Measurements from ENCODE around the gene CRIP1.

The CRIP1 gene

DNA sequence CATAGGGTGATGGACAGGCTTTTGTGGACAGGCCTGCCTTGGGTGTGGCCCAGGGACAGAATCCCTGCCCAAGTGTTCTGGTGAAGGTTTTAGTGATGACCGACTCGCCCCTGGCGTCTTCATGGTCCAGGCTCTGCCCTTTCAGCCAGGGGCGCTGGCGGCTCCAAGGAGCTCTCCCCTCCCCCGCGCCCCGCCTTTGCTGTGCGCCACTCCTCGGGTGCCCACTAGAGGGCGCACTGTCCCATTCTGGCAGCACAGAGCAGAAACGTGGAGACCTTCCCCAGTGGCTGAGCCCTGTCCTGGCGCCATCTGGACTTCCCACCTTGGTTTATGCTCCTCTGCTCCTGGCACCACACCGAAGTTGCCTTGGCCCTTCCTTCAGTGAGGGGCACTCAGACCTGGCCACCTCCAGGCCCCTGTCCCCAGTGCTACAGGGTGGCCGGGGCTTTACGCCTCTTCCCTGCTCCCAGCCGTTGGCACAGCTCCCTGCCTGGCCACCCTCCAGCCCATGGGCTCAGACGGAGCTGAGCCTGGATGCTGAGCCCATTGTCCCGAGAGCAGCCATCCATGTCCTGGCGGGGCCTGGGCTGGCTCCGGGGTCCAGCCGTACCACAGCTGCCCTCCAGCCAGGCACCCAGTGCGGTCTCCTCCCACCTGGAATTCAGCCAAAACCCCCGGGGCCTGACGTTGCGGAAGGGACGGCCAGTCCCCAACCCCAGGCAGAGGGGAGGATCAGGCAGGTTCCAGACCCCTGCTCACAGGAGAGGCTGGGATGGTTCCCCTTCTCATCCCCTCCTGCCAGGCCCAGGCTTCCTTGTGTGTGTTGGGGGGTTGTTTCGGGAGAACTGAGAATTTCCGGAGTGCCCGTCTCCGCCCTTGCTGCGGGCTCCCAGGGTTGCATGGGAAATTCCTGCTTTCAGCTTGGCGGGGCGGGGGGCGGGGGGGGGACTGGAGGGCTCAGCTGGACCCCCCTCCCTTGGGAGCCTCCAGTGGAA, 5.6 kb upstream of the CRIP1 start:
- ATAC-seq (peak; percentile 68), DNase-seq (ENCODE audit: low spot score in 2 of 2) (peak; percentile 98)

DNA sequence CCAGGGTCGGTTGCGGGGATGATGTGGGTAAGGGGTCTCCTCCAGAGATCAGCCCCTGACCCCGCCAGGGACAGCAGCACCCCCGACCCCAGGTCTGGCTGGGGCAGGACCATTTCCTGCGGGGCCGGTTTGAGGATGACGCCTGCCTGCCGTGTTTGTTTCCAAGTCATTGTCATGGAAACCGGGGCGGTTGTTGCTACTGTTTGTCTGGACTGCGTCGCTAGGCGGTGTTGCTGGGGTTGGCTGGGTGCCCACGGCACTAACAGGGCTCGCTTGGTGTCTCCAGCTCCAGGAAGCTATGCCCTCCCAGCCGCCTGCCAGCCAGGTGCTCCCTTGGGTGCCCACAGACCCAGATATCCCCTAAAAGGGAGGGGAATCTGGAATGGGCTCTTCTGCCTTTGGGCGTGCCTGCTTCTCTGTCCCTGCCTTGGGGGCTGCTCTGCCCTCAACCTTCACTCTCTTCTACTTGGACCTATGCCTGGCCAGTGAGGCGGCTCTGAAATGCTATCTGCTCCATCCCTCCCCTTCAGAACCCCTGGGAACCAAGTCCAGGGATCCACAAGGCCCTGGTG, 4.7 kb upstream of the CRIP1 start:
- no peaks in the 10 kb centered on the region for H3K9me3 Mint-ChIP-seq
- H3K27ac Mint-ChIP-seq, result peak overlapping the region; percentile 100
- H3K4me3 Mint-ChIP-seq, result peak overlapping the region; percentile 73
- peak; percentile 82 for ATAC-seq
- H3K36me3 Mint-ChIP-seq, result peaks cover 34% of the 10 kb centered on the region
- peaks cover 57% of the 10 kb centered on the region for H3K4me1 Mint-ChIP-seq
- DNase-seq (ENCODE audit: low spot score in 2 of 2), result peak; percentile 78 to 93

More for the DNA sequence above, 5.6 kb upstream of the CRIP1 start:
- peak overlapping the region; percentile 100 for H3K27ac Mint-ChIP-seq
- peaks cover 34% of the 10 kb centered on the region for H3K36me3 Mint-ChIP-seq
- H3K4me1 Mint-ChIP-seq, result peaks cover 56% of the 10 kb centered on the region
- no peaks in the 10 kb centered on the region for H3K9me3 Mint-ChIP-seq
- H3K4me3 Mint-ChIP-seq, result peak overlapping the region; percentile 73

DNA sequence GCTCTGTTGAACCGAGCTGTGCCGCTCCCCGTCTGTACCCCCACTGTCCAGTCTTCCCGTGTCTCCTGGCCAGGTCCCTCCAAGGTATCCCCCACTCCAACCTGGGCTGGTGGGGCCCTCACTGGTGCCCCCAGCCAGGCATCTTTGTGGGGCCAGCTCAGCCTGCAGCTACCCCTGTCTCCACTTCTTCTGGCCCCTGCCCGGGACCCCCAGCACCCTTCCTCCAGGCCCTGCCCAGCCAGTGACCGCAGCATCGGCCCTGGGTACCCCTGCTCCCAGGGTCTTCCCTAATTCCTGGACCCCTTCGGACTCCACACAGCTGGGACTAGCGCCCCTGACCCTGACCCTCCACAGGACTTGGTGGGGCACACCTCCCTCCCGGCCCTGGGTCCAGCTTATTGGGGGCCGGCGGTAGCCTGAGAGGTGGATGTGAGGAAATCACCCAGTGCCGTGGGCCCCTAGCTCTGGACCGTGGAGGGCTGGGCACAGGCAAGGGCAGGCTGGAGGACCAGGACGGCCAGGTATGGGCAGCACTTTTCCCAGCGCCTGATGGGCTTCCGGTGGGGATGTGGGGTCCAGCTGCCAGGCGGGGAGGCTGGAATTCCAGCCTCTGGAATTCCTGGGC, 4.1 kb upstream of the CRIP1 start:
- H3K36me3 Mint-ChIP-seq, result peaks cover 34% of the 10 kb centered on the region
- peak overlapping the region; percentile 100 for H3K27ac Mint-ChIP-seq
- ATAC-seq, result no peak

DNA sequence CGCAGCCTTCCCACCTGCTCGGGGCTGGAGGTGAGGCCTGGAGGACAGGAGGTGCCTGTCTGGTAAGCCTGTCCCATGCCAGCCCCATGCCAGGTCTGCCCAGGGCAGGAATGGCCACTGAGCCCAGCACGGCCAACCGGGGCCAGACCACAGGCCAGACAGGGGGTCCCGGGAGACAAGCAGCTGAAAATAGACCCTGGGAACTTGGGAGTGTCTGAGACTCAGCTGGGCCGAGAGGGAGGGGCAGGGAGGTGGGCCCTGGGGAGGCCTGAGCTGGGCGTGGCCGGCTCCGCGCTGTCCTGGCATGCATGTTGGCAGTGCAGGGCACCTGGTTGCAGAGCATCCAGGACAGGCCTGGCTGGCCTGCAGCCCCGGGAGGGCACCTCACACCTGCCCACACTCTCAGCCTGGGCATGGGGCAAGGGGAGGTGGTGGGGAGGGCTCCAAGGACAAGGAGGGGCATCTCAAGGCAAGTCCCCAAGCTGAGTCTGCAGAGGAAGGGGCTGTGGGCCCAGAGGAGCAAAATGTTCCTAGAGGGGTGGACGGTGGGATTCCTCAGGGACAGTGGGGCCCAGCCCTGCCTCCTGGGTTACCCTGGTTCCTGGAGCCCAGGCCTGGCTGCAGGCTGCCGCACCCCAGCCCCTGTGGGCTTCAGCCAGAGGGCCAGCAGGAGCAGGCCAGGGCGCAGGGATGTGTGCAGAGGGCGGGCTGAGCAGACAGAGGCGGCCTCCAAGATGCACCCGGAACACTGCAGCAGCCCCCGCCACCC, 3.2 kb upstream of the CRIP1 start:
- Mint-ChIP-seq H3K27ac (peak overlapping the region; percentile 100), H3K4me3 (no peak overlapping the region), H3K9me3 (no peaks in the 10 kb centered on the region), H3K4me1 (peaks cover 52% of the 10 kb centered on the region), H3K36me3 (peaks cover 42% of the 10 kb centered on the region)
- ATAC-seq, result no peak
- no peak for DNase-seq (ENCODE audit: low spot score in 2 of 2)

More for the DNA sequence above, 4.1 kb upstream of the CRIP1 start:
- no peak for DNase-seq (ENCODE audit: low spot score in 2 of 2)
- H3K9me3 Mint-ChIP-seq, result no peaks in the 10 kb centered on the region
- H3K4me3 Mint-ChIP-seq, result peak overlapping the region; percentile 73
- H3K4me1 Mint-ChIP-seq, result peaks cover 51% of the 10 kb centered on the region

DNA sequence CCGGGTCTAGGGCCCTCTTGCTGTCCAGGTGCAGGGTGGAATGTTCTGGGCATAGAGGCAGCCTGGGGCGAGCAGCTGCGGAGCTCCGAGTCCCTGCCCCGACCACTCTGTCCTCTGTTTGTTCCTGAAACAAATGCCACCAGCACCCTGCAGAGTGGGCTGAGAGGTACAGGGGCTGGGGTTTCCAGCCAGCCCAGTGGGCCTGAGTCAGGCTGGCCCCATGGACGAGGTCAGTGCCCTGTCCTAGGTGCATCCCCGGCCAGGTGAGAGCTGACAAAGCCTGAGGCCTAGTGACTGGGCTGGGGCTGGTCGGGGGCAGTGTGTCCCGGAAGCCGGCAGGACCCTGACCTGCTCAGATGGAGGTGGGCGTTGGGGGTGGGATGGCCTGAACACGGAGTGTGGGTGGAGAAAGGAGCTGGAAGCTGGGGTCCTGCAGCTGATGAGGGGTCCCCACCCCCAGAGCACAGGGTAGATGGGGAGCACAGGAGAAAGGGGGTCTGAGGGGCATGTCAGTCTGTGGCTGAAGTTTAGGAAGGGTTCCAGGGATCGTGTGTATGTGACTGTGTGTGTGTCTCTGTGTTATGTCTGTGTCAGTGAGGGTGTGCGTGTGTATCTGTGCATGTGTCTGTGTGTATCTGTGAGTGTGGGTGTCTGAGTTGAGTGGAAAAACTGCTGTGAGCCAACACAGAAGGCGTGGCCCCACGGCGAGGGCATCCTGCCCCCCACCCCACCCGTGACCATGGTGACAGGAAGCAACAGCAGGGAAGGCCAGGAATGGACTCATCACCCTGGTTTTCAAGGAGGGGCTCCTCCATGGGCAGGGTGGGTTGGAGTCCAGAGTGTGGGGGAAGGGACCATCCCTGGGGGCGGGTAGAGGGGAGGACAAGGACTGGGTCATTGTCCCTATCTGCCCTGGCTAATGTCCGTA, 2.4 kb upstream of the CRIP1 start:
- Mint-ChIP-seq H3K27ac (peak overlapping the region; percentile 100), H3K4me3 (peak overlapping the region; percentile 7)
- DNase-seq (ENCODE audit: low spot score in 2 of 2), result no peak

DNA sequence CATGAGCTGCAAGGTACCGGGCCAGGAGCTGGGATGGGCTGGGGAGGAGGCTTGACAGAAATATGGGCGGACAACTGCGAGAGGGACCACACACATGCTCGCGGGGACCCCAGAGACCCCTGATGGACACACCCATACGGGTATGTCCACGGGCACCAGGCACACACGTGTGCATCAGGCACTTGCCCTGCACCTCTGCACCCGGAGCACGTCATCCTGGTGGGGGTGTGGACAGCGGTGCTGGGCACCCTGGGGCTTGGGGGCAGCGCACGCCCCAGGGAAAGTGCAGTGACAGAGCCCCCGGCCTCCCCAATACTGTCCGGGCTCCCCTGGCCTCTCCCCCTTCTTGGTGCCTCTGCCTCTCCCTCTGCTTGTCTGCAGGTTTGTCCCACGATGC, 1.7 kb upstream of the CRIP1 start:
- H3K4me3 Mint-ChIP-seq, result peak overlapping the region; percentile 7
- ATAC-seq (no peak), DNase-seq (ENCODE audit: low spot score in 2 of 2) (no peak)
- H3K36me3 Mint-ChIP-seq, result peaks cover 53% of the 10 kb centered on the region
- H3K4me1 Mint-ChIP-seq, result peaks cover 62% of the 10 kb centered on the region
- H3K9me3 Mint-ChIP-seq, result no peaks in the 10 kb centered on the region
- peak overlapping the region; percentile 100 for H3K27ac Mint-ChIP-seq

More for the DNA sequence above, 2.4 kb upstream of the CRIP1 start:
- H3K36me3 Mint-ChIP-seq, result peaks cover 51% of the 10 kb centered on the region
- no peak for ATAC-seq
- no peaks in the 10 kb centered on the region for H3K9me3 Mint-ChIP-seq
- peaks cover 61% of the 10 kb centered on the region for H3K4me1 Mint-ChIP-seq

DNA sequence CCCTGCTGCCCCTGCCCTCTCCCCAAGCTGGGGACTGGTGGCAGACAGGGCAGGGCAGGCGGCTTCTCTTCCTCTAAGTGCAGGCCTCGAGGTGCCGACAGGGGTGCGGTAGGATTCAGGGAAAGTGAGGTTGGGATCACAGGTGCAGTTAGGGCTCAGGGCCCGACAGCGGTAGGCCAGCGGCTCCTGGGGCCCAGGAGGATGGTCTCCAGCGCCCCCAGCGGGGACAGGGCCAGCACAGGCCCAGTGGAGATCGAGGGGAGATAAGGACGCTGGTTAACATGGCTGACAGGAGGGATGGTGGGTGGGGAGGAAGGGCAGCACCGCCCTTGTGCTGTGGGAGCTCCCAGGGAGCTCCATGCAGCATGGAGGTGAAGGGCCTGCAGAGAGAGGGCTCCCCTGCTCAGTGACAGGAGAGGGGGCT, 935 bp upstream of the CRIP1 start:
- peaks cover 59% of the 10 kb centered on the region for H3K4me1 Mint-ChIP-seq
- H3K4me3 Mint-ChIP-seq, result peak overlapping the region; percentile 81
- H3K27ac Mint-ChIP-seq, result peak overlapping the region; percentile 100
- no peaks in the 10 kb centered on the region for H3K9me3 Mint-ChIP-seq
- DNase-seq (ENCODE audit: low spot score in 2 of 2) (peak in 1 of 2 donors; percentile 61), ATAC-seq (no peak)
- peaks cover 50% of the 10 kb centered on the region for H3K36me3 Mint-ChIP-seq

DNA sequence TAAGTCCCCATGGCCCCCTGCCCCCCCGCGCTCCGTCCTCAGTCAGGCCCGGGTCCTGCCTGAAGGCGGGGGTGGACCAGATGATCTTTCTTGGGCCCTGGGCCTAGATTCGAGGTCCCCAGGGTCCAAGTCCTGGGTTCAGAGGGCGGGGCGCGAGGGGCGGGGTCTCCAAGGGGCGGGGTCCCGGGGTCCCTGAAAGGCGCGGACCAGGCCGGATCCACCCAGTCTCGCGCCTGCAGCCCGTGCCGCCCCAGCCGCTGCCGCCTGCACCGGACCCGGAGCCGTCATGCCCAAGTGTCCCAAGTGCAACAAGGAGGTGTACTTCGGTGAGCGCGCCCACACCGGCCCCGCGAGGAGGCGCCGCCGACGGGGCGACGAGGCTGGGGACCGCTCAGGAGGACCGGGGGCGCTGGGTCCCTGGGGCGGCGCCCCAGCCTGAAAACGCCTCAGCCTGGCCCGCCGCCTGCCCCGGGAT, 325 bp downstream of the CRIP1 start:
- H3K4me1 Mint-ChIP-seq, result peaks cover 53% of the 10 kb centered on the region
- H3K9me3 Mint-ChIP-seq, result no peaks in the 10 kb centered on the region
- peak overlapping the region; percentile 81 for H3K4me3 Mint-ChIP-seq
- ATAC-seq, result no peak
- peaks cover 53% of the 10 kb centered on the region for H3K36me3 Mint-ChIP-seq
- peak overlapping the region; percentile 93 for H3K27ac Mint-ChIP-seq
- DNase-seq (ENCODE audit: low spot score in 2 of 2), result peak in 1 of 2 donors; percentile 83

DNA sequence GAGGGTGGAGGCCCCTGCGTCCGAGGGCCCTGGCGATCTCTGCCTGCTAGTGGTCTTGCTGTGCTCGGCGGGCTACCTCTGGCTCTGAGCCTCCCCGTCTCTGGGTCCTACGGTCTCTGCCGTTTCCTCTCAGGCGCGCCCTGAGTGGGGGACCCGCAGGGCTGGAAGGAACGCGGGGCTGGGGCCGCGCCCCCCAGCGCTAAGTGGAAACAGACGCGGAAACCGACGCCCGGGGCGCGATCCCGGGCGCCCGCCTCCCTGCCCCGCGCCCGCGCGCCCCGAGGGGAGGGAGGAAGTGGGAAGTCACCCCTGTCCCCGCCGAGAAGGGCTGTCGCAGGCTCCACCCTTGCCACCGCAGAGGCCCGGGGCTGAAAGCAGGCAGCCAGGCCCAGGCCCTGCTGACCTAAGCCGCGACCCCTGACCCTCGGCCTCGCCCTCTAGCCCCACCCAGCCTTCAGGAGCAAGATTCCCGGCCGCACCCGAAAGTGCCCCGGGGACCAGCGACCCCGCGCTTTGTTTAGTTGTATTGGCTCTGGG, 831 bp downstream of the CRIP1 start:
- peak; percentile 60 to 84 for DNase-seq (ENCODE audit: low spot score in 2 of 2)
- Mint-ChIP-seq H3K36me3 (peaks cover 49% of the 10 kb centered on the region), H3K4me1 (peaks cover 49% of the 10 kb centered on the region), H3K9me3 (no peaks in the 10 kb centered on the region), H3K4me3 (peak overlapping the region; percentile 81), H3K27ac (peak overlapping the region; percentile 93)
- no peak for ATAC-seq

DNA sequence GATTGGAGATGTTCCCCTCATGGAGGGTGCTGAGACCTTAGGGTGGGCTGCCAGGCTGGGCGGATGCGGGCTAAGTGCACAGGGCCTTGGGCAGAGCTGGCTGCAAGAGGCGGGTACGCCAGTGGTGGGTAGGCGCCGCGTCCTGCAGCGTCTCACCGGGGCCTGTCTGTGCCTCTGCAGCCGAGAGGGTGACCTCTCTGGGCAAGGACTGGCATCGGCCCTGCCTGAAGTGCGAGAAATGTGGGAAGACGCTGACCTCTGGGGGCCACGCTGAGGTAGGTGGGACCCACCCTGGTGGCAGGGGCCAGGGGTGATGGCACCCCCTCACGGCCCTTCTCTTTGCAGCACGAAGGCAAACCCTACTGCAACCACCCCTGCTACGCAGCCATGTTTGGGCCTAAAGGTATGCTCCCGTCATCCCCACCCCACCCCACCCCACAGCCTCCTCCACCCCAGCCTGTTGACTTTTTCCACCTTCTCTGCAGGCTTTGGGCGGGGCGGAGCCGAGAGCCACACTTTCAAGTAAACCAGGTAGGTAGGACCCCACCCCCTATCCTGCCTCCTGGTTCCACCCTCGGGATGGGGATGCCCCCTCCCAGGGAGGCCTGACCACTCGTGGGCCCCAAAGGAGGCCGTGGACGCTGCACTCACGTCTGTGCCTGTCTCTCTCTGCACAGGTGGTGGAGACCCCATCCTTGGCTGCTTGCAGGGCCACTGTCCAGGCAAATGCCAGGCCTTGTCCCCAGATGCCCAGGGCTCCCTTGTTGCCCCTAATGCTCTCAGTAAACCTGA, 1.5 kb downstream of the CRIP1 start:
- Mint-ChIP-seq H3K4me3 (peak overlapping the region; percentile 81), H3K4me1 (peaks cover 46% of the 10 kb centered on the region)

DNA sequence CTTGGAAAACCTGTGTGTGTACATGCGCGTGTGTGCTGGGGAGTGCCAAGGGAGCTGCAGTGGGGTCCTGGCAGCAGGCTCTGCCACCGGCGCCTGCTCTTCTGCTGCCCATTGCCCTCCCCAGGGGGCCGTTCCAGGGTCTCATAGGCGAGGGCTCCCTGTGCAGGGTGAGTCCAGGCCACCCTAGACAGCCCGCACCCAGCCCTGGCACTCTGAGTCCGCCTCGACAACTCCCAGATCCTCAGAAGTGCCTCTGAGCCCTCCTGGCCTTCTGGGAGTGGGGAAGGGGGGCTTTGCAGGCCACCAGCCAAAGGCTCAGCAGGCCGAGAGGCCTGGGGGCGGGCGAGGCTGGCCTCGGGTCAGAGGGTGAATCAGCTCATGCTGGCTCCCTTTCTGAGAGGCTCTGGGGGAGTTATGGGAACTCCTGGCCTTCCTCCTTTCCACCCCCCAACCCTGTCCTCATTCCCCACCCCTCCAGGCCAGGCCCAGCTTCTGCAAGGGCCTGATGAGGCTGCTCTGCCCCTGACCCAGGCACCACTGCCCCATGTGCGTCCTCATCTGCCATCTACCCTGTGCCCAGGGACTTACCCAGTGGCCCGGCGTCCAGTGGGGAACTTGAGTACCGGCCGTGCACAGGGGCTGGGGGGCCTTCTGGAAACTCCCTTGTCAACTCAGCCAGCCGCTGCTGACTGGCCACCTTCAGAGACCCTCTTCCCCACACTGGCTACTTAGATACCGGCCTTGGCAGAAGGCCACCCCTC, 2.3 kb downstream of the CRIP1 start:
- peaks cover 46% of the 10 kb centered on the region for H3K4me1 Mint-ChIP-seq
- H3K36me3 Mint-ChIP-seq, result peaks cover 49% of the 10 kb centered on the region
- ATAC-seq (no peak), DNase-seq (ENCODE audit: low spot score in 2 of 2) (no peak)
- H3K4me3 Mint-ChIP-seq, result peak overlapping the region; percentile 81
- H3K27ac Mint-ChIP-seq, result peak overlapping the region; percentile 93
- no peaks in the 10 kb centered on the region for H3K9me3 Mint-ChIP-seq

More for the DNA sequence above, 1.5 kb downstream of the CRIP1 start:
- H3K27ac Mint-ChIP-seq, result peak overlapping the region; percentile 93
- peak in 1 of 2 donors; percentile 73 for DNase-seq (ENCODE audit: low spot score in 2 of 2)
- H3K36me3 Mint-ChIP-seq, result peaks cover 49% of the 10 kb centered on the region
- ATAC-seq, result no peak
- H3K9me3 Mint-ChIP-seq, result no peaks in the 10 kb centered on the region

DNA sequence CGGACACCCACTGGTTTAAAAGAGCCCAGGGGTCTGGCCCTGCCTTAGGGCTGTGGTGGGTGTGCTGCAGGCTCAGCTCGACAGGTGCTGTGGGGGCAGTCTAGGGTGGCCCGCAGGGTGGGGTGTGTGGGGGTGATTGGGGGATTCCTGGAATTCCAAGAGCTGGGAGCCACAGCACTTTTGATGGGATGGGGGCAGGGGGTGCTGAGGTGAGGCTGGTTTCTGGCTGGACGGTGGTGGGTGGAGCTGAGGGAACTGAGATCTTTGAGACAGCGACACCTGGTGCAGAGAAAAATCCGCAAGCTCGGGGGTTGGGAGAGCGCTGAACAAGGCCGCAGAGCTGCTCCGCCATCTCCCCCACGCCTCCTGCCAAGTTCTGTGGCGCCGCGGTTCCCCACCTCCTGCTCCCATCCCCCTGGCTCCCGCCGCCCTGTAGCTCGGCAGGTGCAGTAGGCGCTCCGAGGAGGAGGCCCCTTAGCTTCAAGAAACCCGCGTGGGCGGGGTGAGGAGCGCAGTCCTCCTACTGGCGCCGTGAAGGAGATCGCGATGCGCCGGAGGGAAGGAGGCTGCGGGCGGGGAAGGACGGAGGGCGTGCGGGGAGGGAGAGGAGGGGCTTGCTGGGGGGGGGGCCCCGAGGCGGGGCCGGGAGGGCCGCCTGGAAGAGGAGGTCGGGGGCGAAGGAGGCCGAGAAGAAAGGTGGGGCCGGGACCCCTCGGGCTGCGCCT, 3.0 kb downstream of the CRIP1 start:
- peak; percentile 66 to 90 for DNase-seq (ENCODE audit: low spot score in 2 of 2)
- peak; percentile 14 for ATAC-seq
- peak overlapping the region; percentile 81 for H3K4me3 Mint-ChIP-seq
- peaks cover 39% of the 10 kb centered on the region for H3K4me1 Mint-ChIP-seq
- H3K9me3 Mint-ChIP-seq, result no peaks in the 10 kb centered on the region
- peak overlapping the region; percentile 93 for H3K27ac Mint-ChIP-seq
- H3K36me3 Mint-ChIP-seq, result peaks cover 43% of the 10 kb centered on the region
